MV-4-11 (cell line): ENCODE data around the gene GALNTL6.

ENCODE experiments used
- DNase-seq: peaks from one replicate; lab custom pipeline; 2025; lab: John Stamatoyannopoulos, UW

GALNTL6 gene

DNA sequence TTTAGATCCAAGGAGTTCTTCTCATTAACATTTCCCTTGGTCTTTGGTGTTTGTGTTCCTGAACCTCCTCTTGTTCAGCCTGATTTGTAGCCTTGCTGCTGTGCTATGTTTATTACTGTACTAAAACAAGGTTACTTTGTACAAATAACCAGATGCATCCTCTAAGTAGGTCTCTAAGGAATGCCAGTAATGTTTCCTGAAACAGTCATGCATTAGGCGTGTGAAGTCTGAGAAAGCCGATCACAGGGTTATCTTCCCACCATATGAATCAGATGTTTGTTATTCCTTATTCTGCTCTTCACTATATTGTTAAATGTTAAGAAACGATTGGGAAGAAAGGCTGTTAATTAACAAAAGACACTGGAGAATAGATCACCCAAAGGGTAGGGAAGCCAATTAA is 66.9 kb downstream of the GALNTL6 start:
- no peak for DNase-seq

DNA sequence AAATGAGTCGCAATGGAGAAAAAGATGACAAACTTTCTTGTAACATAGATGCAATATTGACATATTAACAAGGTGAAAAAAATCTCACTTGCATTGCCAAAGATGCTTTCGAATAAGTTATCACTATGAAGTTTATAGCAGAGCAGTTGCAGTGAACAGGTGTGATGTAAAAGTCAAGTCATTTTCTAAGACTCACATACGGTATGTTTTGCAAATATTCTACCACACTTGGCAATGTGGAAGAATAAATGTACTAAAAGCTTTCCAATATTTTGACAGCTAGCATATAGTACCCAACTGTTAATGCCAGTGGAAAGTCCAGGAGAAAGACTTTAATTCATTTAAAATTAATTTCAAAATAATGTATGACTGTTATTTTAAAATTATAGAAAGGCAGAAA is 76.5 kb downstream of the GALNTL6 start:
- no peak for DNase-seq

DNA sequence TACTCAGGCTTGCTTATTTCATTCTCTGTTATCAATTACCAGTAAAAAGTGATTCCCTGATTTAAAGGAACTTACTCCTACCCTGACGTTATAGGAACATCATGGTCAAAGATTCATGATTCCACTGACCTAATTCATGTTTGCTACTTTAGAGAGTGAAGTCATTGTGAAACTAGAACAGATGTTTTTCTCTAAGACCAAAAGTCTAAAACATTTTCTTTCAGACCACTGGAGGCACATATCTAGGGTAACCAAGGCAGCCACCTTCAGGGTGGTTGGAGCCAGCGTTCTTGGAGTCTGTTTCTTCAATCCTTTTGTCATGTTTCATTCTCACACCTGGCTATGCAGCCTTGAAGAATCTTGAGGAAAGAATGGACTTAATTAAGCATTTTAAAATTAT is 77.8 kb downstream of the GALNTL6 start:
- no peak for DNase-seq

DNA sequence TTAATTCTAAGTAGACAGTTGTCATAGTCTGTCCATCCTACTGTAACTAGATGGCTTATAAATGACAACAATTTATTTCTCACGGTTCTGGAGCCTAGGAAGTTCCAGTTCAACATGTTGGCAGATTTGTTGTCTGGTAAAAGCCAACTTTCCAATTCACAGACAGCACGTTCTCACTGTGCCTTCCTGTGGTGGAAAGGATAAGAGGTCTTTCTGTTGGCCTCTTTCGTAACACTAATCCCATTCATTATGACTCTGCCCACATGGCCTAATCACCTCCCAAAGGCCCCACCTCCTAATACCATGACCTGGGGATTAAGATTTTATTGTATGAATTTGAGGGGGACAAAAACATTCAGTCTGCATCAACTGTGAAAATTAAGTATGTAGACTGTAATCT is 83.2 kb downstream of the GALNTL6 start:
- peak; percentile 4 for DNase-seq

DNA sequence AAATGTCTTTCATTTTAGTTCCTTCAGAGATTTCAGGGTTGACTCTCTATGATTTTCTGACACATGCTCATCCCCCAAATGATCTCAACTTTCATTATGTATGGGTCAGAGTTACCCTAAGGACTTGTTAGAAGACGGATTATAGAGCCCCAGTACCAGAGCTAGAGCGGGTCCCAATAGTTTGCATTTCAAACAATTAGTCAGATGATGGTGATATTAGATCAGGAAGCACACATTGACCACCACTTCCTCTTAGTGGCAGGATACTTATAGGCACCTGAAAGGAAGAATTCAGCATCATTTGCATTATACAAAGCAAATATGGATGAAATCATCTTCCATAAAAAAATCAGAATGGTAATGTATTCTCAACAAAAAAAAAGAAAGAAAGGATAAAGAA is 106.1 kb downstream of the GALNTL6 start:
- DNase-seq: no peak

DNA sequence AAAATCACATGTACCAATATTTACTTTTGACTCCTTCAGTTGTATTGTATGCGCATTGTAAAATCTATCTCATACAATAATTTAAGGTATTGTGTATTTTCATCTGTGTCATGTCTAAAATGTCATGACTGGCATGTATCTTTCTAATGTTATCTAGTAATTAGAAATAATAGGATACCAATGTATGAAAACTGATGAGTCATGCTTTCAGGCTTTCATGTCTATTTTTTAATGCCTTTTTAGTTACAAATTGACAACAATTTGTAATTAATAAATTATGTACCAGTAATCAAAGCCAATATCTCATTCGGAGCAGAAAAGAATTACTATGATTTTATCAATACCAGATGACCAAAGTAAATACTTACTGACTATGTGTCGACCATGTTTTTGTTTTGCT is 107.7 kb downstream of the GALNTL6 start:
- no peak for DNase-seq

DNA sequence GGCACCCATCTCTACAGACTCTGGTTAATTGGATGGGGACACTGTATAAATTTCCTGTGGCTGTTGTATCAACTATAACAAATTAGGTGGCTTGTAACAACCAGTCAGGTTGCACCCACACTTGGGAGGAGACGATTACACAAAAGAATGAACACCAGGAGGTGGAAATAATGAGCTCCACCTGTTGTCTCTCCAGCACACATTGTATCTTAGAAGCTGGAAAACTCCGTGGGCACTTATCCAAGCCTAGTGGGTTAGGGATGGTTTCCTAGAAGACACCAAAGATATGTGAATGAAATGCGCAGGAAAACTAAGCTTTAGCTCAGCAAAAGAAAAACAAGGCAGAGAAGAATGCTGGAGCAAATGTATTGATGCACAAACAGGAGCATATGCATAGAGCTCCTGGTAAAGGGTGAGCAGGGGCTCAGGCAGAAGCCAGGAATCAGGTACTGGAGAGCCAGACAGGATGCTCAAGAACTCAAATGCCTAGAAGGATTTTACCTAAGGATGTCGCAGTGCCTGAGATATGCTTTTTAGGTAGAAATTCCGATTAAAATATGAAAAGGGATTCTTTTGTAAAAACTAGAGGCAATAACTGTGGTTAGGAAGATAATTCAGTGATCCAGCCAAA is 111.7 kb downstream of the GALNTL6 start:
- no peak for DNase-seq

DNA sequence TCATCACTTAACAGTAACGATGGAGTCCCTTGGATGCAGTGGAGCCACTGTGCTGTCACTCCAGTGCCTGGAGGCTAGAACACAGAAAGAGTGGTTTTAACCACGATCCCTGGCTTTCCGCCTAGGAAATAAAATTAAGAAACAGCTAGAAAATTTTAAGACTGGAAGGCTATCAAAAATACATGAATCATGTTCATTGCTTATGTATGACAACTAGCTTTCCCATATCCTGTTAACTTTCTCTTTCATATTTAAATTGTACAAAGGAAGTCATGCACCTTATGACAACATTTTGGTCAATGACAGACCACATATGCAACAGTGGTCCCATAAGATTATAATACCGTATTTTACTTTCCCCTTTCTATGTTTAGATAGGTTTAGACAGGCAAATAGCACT is 115.1 kb downstream of the GALNTL6 start:
- no peak for DNase-seq

DNA sequence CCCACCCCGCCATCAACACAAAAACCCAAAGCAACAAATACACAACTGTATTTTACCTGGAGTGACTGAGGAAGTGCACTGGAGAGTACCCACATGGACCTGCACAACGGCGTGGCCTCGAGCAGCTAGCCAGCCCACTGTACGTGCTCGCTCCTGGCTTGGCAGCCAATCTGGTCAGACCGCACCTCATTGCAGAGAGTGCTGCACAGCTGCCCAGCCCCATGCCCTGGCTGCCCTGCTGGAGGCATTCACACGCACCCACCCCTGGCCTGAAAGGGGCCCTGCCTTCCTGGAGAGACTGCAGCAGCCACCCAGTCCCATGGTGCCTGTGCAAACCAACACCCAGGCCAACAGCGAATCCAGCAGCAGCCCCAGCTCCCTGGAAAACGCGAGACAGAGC is 116.3 kb downstream of the GALNTL6 start:
- no peak for DNase-seq

DNA sequence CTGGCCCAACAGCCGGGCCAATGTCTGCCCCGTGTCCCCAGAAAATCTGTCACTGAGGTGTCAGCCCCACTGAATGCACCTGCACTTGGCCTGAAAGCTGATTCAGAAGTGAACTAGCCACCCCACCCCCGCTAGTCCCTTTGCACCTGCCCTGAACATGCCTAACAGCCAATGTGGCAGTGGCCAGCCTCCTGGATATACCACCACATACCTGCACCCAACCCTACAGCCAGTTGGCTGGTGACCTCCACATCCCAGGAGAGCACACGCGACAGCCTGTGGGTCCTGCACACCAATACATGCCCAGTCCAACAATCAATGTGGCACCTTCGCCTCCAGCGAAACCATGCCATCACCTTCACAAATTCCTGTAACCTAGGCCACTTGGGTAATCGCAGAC is 116.7 kb downstream of the GALNTL6 start:
- no peak for DNase-seq

DNA sequence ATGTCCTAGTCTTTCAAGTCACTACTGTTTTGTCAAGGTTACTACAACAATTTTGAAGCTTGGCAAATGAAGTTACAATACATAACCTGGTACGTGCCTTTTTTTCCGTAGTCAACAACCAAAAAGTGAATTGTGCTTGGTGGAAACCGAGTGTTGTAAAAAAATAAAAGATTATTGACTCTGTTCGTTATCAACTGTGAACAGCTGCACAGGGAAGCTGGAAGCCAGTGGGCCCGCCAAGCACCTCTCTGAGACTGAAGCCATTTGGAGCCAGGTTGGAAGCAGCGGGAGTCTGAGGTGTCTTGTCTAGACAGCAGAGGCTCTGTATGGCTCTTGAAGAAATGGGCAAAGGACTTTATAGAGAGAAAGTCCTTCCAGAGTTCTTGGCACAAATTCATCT is 119.0 kb downstream of the GALNTL6 start:
- DNase-seq: no peak

DNA sequence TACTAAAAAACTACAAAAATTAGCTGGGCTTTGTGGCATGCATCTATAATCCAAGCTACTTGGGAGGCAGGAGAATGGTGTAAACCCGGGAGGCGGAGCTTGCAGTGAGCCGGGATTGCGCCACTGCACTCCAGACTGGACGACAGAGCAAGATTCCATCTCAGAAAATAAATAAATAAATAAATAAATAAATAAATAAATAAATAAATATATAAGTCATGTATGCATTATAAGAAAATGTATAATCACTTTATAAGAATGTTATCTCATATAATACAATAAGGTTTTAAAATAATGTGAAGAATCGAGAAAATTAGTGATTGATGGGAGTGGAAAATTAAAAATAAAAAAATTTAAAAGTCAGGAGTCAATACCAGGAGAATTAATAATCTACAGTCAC is 127.5 kb downstream of the GALNTL6 start:
- DNase-seq: no peak

DNA sequence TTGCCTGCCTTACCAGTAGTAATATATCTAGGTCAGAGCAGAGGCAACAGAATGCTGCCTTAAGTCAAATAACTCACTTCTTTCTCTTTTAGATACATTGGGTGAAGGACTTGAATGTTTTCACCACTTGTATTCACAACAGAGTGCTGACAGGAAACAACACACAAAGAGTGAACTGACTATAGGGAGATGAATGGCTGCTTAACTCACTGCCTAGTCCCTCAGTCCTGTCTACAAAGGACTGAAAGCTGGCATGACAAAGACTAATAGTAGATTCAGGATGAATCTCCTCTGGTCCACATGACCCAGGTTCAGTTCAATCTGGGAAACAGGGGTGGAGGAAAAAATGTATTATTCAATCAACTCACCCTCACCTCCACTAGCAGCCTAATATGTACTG is 134.2 kb downstream of the GALNTL6 start:
- DNase-seq: no peak

DNA sequence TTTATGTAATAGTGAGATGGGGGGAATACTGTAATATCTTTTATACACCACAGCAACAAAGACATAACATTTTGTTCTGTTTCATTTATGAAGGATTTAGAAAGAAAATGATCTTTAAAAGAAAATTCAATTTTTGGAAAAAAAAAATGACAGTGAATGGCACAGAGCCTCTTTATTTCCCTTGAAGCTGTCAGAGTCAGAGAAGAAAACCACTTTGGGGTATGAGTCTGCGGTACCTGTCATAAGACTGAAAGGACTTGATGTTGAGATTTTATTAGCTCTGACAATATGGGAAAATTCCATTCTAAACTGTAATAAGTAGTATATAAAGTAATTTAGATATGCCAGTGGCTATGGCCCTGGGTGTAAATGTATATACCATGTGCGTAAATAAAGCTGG is 134.8 kb downstream of the GALNTL6 start:
- DNase-seq: no peak

DNA sequence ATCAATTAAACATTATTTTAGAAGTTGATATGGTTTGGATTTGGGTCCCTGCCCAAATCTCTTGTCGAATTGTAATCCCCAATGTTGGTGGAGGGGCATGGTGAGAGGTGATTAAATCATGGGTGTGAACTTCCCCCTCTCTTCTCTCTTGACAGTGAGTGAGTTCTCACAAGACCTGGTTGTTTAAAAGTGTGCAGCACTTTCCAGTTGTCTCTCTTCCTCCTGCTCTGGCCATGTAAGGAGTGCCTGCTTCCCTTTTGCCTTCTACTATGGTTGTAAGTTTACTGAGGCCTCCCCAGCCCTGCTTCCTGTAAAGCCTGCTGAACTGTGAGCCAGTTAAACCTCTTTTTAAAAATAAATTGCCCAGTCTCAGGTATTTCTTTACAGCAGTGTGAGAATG is 141.4 kb downstream of the GALNTL6 start:
- peak; percentile 45 for DNase-seq

DNA sequence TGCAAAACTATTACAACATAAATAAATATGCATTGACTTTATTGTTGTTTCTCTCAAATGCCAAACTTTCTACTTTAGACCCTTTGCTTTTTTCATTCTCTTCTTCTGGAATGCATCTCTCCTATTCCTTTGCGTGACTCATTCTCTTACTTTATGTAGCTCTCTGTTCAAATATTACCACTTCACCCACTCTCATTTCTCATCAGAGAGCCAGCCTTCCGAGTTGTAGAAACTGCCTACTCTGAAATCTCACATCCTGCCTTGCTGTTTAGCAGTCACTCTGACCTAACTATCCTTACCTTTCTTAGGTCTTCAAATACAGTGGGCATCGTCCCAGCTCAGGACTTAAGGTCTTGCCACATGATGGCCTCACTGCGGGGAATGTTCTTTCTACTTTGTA is 143.5 kb downstream of the GALNTL6 start:
- DNase-seq: no peak

DNA sequence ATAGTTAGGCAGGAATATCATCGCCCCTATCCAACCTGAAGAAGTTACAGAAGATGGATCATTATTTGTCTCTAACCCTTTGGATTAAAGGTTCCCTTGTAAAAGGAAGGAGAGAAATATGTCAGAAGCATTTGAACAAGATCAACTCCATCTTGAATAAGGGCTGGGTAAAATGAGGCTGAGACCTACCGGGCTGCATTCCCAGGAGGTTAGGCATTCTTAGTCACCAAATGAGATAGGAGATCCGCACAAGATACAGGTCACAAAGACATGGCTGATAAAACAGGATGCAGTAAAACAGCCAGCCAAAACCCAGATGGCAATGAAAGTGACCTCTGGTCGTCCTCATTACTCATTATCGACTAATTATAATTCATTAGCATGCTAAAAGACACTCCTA is 148.9 kb downstream of the GALNTL6 start:
- no peak for DNase-seq

DNA sequence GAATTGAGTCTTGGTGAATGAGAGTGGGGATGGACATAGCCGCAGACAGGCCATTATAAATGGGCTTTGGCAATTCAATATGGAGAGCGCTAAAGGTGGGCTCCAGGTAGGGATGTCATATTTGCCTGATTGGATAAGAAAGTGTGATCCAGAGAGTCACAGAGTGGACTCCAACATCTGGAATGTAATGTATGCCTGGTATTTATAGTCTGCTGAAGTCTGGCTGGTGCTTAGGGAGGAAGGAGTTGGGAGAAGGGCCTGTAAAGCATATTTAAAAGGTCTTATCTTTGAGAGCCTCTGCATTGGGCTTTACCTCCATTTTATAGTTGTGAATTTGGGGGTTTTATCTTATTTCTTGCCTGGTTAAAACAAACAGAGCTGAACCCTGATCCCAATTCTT is 153.2 kb downstream of the GALNTL6 start:
- DNase-seq: no peak

DNA sequence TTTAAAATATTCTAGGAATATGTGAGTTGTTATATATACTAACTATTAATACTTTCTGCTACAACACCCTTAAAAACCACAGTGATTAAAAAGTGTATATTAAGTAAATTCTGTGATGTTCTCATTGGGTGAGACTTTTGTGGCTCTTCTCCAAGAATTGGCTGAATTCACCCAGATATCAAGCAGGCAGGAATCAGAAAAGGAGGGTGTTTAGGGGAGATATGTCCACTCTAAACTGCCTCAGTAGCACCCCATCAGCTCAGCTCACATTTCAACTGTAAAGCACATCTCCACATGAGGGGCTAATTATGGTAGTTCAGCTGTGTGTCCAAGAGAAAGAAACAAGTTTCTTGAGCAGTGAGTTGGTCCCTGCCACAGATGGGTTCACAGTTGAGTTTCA is 165.0 kb downstream of the GALNTL6 start:
- DNase-seq: no peak

DNA sequence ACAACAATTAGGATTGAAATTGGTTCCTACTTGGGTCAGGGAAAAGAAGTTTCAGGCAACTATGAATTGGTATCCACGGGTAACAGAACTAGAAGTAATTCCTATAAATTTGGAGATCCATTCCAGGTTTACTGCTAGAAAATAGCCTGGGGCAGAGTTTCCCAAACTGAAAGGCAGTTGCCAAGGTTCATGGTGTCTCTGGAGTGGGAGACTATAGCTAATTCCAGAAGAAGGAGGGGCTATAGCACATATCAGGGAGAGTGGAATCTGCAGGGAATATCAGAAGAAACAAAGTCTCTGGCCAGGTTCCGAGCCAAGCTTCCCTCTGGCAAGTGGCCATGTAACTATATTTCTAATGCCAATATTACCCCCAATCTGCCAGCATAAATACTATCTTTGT is 166.3 kb downstream of the GALNTL6 start:
- DNase-seq: no peak

DNA sequence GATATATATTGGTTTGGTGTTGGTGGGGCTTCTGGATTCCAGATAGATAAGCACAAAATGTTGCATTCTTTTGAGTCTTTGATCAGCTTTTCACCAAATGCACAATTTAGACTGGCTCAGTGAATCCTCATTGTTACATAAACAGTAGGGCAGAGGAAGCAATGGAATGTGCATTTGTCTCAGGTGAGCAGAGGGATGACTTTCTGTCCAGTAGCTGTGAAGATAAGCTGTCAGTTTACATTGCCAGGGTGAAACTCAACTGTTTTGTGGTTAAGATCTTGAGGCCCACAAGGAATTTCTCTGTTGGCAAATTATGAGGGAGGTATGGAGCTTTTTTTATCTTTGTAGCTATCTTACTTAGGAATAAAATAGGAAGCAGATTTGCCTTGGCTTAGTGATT is 168.0 kb downstream of the GALNTL6 start:
- DNase-seq: no peak

DNA sequence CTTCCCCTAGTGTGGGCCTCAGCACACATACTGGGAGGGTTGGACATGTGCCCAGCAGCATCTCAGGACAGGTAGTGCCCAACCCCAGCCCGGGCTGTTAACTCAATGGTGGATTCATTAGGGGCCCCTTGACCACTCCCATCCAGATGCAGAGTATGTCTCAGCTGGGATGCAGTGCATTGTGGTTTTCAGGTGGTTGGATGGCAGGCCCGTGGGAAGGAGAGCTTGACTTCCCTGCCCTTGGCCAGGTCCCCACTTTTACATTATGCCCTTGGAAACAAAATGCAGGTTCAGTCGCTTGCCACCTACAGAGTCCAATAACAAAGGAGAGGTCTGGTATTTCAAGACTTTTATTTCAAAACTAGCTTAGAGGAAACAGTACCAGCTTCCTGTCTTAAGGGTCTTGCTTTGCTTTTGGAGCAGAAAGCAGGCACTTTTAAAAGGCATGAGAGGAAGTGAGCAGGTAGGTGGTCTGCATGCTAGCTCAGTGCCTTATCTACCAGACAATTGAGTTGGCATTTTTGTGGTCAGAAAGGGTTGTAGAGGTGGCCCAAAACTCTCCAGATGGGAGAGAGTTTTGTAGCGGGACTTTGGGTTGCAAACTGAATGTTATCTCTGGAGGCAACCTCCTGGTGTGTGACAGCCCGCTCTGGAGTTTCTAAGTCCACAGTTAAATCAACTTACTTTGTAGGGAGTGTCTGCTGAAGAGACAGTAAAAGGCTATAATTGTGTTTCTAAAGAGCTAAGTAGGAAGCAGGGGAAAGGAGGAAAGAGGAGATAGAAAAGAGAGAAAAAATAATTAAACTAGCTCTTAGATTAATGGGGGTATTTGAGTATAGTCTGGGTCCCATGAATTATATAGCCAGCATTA is 171.0 kb downstream of the GALNTL6 start:
- DNase-seq: no peak

DNA sequence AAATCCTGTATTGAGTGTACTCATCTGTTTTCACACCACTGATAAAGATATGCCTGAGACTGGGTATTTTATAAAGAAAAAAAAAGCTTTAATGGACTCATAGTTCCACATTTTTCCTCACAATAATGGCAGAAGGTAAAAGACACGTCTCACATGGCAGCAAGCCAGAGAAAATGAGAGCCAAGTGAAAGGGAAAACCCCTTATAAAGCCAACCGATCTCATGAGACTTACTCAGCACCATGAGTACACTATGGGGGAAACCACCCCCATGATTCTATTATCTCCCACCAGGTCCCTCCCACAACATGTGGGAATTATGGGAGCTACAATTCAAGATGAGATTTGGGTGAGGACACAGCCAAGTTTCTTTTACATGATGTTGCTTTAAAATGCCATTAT is 171.9 kb downstream of the GALNTL6 start:
- no peak for DNase-seq

DNA sequence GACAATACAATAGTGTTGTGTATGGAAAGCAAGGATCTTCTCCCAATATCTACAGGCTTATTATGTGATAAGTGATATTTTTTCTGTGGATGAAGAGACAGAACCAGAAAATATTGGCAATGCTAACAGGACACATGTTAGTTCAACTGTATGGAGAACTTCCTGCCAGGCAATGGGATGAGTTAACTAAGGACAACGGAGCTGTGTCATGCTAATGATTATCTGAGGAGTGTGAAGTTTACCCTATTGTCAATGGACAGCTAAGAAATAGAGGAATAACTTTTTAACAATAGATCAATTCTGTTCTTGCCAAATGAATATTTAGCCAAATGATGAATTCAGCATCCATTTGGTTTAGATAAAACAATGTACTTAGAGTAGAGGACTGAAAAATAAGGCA is 180.0 kb downstream of the GALNTL6 start:
- DNase-seq: no peak
